WERI-Rb-1 (cell line): ENCODE measurements around the gene PTGFR.
A peak's percentile ranks its signal among the peaks of the same experiment; 100 is the strongest.

ENCODE experiments used
- DNase-seq: peaks from one replicate; pipeline ENCODE4 v3.0.0-alpha.2; 2020
- H3K27ac ChIP-seq: fragments of 250-450 bp; sonication (Bioruptor Pico); 2 replicates; pipeline ENCODE4 v1.5.1; 2020; ENCODE audit warnings: mild to moderate bottlenecking, moderate library complexity
- H3K27me3 ChIP-seq: fragments of 250-450 bp; sonication (Bioruptor Pico); 2 replicates; pipeline ENCODE4 v1.5.1; 2021; ENCODE audit warnings: mild to moderate bottlenecking, low read depth, moderate library complexity; ENCODE audit not compliant: insufficient read depth, severe bottlenecking
- H3K36me3 ChIP-seq: fragments of 250-450 bp; sonication (Bioruptor Pico); 2 replicates; pipeline ENCODE4 v1.5.1; 2020; ENCODE audit warnings: mild to moderate bottlenecking, moderate library complexity
- H3K4me3 ChIP-seq: 2 replicates; pipeline ENCODE4 v1.5.1; 2011; ENCODE audit warnings: low read depth, mild to moderate bottlenecking, control low read depth, low read length
- H3K9me3 ChIP-seq: fragments of 250-450 bp; sonication (Bioruptor Pico); 2 replicates; pipeline ENCODE4 v1.5.1; 2021; ENCODE audit warnings: mild to moderate bottlenecking, moderate library complexity; ENCODE audit not compliant: severe bottlenecking
- CTCF ChIP-seq: IDR thresholded peaks from 2 replicates; pipeline ENCODE4 v1.5.1; 2011; ENCODE audit warnings: low read depth, mild to moderate bottlenecking, control low read depth, inconsistent platforms, low read length

The PTGFR gene

GRCh38 chr1:78561856-78562255, 71.1 kb downstream of the PTGFR start:
- no peak overlapping the region for H3K27ac ChIP-seq
- DNase-seq: no peak
- H3K4me3 ChIP-seq: no peak overlapping the region
- TF ChIP-seq CTCF: no peak
- H3K27me3 ChIP-seq: no peaks in the 10 kb centered on the region
- H3K9me3 ChIP-seq: no peaks in the 10 kb centered on the region
- H3K36me3 ChIP-seq: no peaks in the 10 kb centered on the region

- no peak overlapping the region for H3K4me3 ChIP-seq
- no peak for DNase-seq
These were observed 74.6 kb downstream of the PTGFR start for GRCh38 chr1:78565393-78565792.

GRCh38 chr1:78570539-78570938, 79.8 kb downstream of the PTGFR start:
- TF ChIP-seq CTCF: peak; percentile 18; the same call in 1 of the 2 replicates
- H3K36me3 ChIP-seq: no peaks in the 10 kb centered on the region
- no peaks in the 10 kb centered on the region for H3K27me3 ChIP-seq
- H3K27ac ChIP-seq: no peak overlapping the region
- H3K9me3 ChIP-seq: no peaks in the 10 kb centered on the region
- no peak overlapping the region for H3K4me3 ChIP-seq
- DNase-seq: no peak

More at GRCh38 chr1:78565393-78565792, 74.6 kb downstream of the PTGFR start:
- Histone ChIP-seq H3K36me3 (no peaks in the 10 kb centered on the region), H3K27me3 (no peaks in the 10 kb centered on the region), H3K27ac (no peak overlapping the region), H3K9me3 (no peaks in the 10 kb centered on the region)
- no peak for TF ChIP-seq CTCF

GRCh38 chr1:78577257-78578100, 86.7 kb downstream of the PTGFR start:
- Histone ChIP-seq H3K27ac (no peak overlapping the region), H3K4me3 (no peak overlapping the region), H3K36me3 (no peaks in the 10 kb centered on the region), H3K9me3 (no peaks in the 10 kb centered on the region), H3K27me3 (no peaks in the 10 kb centered on the region)
- no peak for TF ChIP-seq CTCF
- DNase-seq: no peak

- Histone ChIP-seq H3K27me3 (no peaks in the 10 kb centered on the region), H3K4me3 (no peak overlapping the region), H3K36me3 (no peaks in the 10 kb centered on the region), H3K27ac (no peak overlapping the region), H3K9me3 (no peaks in the 10 kb centered on the region)
- TF ChIP-seq CTCF: no peak
- no peak for DNase-seq
These were observed 95.8 kb downstream of the PTGFR start for GRCh38 chr1:78586572-78586971.
